ENCODE measurements around the gene UNC5C.
A peak's percentile ranks its signal among the peaks of the same experiment; 100 is the strongest.
"Not testable (repeated sequence)": the region's sequence is repeated elsewhere in the genome, so short reads cannot be mapped to it uniquely, and the experiment has no call there.

The UNC5C gene

DNA sequence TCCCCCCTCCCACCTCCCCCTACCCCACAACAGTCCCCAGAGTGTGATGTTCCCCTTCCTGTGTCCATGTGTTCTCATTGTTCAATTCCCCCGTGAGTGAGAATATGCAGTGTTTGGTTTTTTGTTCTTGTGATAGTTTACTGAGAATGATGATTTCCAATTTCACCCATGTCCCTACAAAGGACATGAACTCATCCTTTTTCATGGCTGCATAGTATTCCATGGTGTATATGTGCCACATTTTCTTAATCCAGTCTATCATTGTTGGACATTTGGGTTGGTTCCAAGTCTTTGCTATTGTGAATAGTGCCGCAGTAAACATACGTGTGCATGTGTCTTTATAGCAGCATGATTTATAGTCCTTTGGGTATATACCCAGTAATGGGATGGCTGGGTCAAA lies 377.4 kb downstream of the UNC5C start:
- ATAC-seq, DNase-seq: not testable (repeated sequence)

- no peak for DNase-seq
- no peak for ATAC-seq
Observed at GRCh38 chr4:95170176-95170575, 378.6 kb downstream of the UNC5C start.

- no peak for DNase-seq
- peak; percentile 52 for ATAC-seq
Observed at GRCh38 chr4:95167805-95168204, 381.0 kb downstream of the UNC5C start.

DNA sequence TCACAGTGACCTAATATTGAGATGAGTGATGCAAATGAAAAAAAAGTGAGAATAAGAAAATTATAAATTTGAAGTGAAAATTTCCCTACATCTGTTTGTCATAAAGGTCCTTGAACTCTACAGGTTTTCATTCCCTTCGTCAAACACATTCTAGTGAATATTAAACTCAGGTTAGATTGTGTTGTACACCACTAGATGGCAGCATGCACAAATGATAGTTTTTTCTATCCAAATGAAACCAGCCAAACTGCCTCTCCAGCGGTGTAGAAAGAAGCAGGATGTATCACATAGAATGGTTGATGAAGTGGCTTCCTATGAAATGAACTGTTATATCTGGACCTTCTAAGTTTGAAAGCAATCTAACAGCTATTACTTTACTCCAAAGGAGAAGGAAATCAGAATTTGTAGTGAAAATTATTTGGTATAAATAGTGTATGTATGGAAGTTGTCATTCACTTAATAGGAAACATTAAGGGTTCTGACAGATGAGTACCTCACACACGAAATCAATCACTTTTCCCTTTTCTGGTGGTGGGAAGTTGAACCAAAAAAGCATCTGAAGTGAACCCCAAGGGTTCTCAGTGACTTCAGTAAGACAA lies 382.7 kb downstream of the UNC5C start:
- ATAC-seq (peak; percentile 50), DNase-seq (no peak)

GRCh38 chr4:95162867-95163266 lies 385.9 kb downstream of the UNC5C start:
- no peak for ATAC-seq
- DNase-seq: no peak

DNA sequence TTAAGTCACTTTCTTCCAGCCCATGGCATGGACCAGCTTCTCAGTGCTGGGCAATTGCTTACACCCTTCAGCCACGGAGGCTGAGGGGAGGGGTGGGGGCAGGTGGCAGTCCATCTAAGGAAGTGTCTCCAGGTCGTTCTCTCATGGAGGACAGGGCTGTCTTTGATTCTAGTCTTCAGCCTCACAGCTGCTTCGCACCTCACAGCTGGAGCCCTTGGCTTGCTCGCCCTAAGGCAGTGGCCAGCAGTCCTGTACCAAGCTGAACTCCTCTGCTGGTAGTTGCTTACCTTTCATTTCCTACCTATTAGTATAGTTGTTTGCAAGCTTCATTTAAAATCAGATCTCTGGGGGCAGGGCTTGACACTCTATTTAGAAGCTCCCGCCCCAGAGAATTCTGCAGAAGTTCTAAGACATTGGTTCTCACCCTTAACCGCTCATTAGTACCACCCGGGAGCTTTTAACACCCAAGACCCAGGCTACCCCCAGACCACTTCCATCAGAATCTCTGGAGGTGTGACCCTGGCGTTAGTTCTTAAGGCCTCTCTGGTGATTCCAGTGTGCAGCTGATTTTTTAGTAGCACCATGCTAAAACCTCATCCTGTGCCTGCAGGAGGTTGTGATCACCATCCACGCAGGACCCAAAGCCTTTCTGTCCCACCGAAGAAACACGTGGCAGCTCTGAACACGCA lies 386.8 kb downstream of the UNC5C start:
- no peak for DNase-seq
- ATAC-seq: no peak

GRCh38 chr4:95159384-95159783 lies 389.4 kb downstream of the UNC5C start:
- ATAC-seq (no peak), DNase-seq (no peak)

DNA sequence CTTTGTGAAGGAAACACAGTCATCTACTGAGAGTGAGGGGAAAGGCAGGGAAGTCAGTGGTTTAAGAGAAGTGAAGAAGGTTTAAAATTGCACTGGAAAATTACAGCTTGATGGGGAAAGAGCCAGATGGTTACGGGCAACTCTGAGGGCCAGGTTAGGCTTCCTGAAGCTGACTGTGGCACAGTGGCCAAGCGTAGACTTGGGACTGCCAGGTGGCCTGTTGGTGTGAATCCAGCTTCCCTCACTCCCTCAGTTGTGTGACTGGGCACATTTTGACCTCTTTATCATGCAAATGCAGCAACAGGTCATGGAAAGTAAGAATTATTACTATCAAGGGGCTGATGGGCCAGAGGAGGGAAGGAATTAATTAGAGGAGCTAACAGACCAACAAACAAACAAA lies 390.1 kb downstream of the UNC5C start:
- no peak for DNase-seq
- no peak for ATAC-seq

DNA sequence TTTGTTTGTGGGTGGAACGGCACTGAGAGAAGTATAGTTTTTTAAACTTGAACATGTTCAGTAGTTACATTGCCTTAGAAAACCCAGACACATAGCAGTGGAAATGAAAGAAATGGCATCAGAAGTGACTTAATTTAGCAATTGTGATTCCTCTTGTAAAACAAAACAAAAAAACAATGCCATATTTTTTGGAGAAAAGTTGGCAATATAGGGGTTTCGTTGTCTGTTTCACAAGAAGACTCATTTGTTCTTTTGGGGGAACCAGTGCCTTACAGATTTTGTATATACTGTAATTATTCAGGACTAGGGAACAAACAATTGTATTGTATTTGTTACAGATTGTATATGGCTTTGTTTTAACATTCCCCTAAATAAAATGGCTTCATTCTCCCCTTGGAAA lies 390.7 kb downstream of the UNC5C start:
- ATAC-seq (no peak), DNase-seq (no peak)

DNA sequence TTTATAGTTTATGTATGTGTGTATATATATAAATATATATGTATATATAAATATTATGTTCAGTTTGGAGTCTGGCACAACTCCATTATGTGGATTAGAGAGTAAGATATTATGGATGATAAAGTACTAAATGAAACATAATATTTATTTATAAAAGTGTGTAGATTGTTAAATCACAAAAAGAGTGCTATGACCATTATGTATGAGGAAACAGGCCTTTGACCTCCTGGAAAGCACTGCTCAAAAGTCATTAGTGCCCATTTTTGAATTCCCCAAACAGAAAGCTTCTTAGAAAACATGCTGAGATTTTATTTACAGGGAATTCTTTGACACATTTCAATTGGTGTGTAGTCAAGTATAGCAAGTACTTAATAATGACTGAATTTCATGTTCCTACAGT lies 391.2 kb downstream of the UNC5C start:
- ATAC-seq (no peak), DNase-seq (no peak)

DNA sequence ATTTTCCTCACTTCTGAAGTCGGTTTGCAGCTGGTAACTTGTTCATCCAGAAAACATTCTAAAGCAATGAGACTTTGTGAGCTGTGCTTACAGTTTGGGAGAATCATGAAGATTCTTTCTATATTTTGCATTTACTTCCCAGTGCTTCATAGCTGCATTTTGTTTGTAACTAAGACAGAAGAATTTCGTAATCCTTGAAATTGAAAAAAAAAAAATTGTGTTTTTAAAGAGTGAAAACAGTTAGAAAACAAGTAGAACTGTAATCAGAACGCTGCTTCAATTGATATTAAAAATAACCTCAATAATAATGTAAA lies 392.4 kb downstream of the UNC5C start:
- ATAC-seq (no peak), DNase-seq (no peak)

DNA sequence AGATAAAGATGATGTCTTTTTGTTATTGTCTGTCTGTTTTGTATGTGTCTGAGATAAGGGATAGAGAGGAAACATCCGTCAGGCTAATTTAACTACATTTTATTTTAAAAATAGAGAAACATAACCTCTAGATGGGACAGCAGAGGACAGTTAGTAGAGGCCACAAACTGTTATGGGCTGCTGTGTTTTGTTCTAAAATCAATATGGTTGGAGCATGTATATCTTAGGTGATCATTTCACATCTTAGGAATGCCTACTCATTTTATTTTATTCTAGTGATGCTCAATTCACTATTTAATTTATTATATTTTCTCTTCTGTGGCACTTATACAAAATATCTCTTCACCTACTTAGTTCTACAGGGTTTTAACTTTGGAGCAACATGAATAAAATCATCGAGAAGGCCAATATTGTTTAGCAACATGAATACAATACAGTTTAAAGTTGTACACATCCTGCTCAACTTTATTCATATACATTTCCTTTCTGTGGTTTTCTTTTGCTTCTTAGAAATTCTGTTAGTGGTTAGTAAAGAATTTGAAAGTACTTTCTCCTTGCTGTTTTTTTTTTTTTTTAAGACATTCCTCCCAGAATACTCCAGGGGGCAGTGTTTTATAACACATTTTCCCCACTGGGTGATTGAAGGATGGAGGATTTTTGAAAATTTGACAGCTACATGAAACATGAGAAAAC lies 392.9 kb downstream of the UNC5C start:
- ATAC-seq: peak; percentile 32
- DNase-seq: no peak

DNA sequence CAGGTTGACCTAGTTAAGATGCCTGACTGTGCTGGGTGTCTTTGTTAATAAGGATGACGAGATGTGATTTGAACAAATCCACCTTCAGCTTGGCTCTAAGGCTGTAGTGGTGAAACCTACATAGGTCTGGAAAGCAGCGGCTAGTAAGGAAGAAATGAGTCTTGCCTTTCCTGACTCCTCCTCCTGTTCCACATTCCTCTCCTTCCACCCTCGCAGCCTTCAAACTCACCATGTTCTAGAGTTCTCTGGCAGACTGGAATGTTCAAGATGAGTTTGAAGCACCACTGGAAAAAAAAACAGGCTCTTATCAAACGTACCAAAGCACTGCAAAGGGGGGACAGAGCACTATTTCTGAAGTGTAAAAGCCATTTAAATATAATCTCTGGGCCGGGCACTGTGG lies 395.6 kb downstream of the UNC5C start:
- DNase-seq: no peak
- no peak for ATAC-seq

DNA sequence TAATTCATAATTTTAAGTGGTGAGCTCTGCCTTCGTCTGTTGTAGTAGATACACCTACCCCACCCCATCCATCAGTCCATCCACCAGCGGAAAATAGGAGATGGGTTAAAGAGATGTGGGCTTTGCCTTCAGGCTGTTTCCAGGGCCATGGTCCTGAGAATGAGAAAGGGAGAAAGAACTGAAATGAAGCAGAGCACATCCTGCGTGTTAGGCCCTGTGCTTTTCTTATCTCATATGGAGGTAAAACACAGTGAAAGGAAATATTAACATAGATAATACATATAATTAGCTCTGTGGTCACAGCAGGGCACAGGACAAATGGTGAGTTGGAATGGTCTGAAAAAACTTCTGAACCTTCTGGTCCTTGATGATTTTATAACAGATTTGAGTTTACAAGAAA lies 397.5 kb downstream of the UNC5C start:
- DNase-seq (no peak), ATAC-seq (no peak)

DNA sequence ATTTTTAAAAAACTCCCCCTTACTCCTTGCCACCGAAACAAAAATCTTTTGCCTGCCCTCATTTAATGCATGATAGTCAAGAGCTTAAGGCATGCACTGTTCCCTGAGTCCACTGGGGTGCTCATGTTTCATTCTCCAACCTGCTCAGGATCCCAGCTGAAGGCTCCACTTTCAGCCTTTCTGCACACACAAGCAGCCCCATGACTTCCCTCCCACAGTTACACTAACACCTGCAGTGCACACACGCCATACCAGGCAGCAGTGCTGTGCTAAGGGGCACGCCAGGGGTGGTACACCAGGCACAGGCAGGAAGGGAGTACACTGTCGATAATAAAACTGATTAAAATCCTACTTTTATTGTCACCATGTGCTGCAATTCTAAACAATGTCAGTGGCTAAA lies 405.8 kb downstream of the UNC5C start:
- no peak for DNase-seq
- no peak for ATAC-seq

DNA sequence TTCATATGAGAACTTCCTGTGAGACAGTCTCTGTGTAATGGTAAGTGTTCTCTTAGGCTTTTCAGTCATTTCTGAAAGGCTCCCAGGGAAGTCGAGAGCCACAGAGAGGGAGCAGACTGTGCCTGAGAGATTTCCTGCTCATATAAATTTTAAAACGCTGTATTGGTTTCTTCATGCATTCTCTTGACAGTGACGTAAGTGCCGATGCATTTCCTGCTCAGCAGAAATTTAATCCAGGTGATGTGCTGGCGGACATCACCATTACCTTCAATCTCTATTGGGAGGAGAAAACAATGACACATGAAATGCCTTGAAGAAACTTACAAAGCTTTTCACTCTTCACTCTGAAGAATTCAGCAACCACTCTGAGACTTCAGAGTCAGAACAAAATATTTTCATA lies 407.4 kb downstream of the UNC5C start:
- no peak for ATAC-seq
- DNase-seq: no peak

- DNase-seq, ATAC-seq: not testable (repeated sequence)
Observed at GRCh38 chr4:95139424-95139823, 409.3 kb downstream of the UNC5C start.

- DNase-seq, ATAC-seq: not testable (repeated sequence)
Observed at GRCh38 chr4:95134016-95134415, 414.8 kb downstream of the UNC5C start.

DNA sequence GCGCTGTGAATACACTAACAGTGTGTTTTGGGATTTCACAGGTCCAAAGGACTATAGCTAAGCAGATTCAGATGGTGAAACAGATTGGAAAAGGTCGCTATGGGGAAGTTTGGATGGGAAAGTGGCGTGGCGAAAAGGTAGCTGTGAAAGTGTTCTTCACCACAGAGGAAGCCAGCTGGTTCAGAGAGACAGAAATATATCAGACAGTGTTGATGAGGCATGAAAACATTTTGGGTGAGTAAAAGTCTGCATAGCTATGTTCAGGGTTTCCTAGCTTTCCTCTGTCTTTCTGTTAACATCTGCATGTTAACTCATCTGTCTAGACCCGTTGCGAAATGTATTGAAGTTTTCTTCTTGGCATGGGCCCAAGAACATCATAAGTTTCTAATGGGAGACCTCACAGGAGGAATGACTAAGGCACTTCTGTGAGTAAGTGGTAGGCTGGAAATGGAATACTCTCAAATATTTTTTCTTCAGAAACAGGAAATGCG lies 418.9 kb downstream of the UNC5C start:
- DNase-seq: no peak
- peak; percentile 23 for ATAC-seq

DNA sequence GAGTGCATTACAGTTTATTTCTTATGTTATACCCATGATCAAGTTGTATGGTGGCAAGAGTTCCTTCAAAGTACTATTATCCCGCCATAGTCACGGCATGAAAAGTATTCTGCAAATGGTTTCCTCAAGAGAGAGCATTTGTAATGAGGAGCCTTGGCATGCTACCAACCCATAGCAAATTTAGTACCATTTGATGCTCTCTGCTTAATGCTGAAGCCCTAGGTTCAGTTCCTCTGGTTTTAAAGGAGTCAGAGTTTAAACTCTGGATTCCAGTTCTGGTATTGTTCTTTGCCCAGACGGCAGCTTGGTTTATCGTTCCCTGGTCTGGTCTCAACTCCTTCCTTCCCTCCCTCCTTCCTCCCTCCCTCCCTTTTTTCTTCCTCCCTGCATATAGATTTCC lies 419.7 kb downstream of the UNC5C start:
- DNase-seq (no peak), ATAC-seq (no peak)

- DNase-seq (no peak), ATAC-seq (no peak)
Observed at GRCh38 chr4:95124906-95125504, 423.8 kb downstream of the UNC5C start.

DNA sequence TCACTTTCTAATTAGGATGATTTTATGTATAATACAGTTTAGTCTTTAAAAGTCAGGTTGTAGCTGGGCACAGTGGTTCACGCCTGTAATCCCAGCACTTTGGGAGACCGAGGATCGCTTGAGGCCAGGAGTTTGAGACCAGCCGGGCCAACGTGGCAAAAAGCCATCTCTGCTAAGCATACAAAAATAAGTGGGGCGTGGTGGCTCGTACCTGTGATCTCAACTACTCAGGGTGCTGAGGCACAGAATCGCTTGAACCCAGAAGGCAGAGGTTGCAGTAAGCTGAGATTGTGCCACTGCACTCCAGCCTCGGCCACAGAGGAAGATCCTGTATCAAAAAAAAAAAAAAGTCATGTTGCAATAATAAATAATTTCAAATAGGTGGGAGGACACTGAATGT lies 426.8 kb downstream of the UNC5C start:
- ATAC-seq: no peak
- DNase-seq: no peak

GRCh38 chr4:95120456-95120855 lies 428.3 kb downstream of the UNC5C start:
- DNase-seq (no peak), ATAC-seq (no peak)
